SW 1271 (cell line): ENCODE measurements around the gene C10orf88.

Source experiments
- DNase-seq, 2 experiments: peaks; one replicate each; lab custom pipeline; 2025; lab: John Stamatoyannopoulos, UW

Gene C10orf88, protein sequence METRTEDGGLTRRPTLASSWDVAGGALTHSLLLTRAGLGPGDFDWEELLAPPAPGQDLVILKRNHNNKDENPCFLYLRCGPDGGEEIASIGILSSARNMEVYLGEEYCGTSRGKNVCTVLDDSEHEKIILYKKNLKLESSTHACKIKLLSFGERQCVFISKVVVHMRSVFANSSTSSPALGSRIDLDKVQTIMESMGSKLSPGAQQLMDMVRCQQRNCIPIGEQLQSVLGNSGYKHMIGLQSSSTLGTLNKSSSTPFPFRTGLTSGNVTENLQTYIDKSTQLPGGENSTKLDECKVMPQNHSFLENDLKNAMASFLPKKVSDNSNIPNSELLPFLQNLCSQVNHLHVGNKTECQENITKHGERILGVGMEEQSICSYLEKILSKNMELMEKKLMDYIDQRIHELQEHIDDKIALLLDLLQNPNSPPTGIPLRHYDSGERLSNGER

DNA sequence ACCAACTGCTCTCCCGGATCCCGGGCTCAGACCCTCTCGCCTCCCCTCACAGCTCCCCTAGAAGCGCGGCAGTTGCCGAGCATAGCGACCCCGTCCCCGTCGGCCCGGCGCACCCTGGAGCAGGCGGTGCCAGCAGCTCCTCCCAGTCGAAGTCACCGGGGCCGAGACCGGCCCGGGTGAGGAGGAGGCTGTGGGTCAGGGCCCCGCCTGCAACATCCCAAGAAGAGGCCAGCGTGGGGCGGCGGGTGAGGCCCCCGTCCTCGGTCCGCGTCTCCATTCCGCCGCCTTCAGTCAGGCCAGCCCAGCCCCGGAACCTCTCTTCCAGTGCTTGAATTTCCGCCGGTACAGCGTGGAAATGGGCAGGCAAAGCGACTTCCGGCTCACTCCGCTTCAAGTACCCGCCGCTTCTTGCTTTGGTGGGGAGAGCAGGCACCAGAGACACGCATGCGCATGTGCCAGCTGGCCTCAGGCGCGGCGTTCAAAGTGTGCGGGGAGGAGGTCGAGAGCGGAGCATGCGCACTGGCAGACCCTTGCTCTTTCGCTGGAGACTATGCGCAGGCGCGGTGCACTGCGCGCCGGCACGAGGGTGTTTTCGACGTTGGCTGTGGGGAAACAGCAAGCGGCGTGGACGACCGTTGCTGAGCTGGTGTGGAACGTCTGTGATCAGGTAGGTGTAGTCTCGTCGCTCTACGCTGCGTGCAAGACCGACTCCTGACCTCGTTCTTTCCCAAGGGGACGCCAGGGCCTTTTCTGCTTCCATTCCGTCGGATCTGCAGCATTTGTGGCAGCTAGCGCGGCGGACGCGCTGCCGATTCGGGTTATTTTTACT lies at the start of gene C10orf88:
TSS of gene C10orf88 (minus strand) at position 326 of the 829 bp plus-strand sequence. CDS start at position 277, 49 bp downstream.
- peak; percentile 86 to 95 for DNase-seq

DNA sequence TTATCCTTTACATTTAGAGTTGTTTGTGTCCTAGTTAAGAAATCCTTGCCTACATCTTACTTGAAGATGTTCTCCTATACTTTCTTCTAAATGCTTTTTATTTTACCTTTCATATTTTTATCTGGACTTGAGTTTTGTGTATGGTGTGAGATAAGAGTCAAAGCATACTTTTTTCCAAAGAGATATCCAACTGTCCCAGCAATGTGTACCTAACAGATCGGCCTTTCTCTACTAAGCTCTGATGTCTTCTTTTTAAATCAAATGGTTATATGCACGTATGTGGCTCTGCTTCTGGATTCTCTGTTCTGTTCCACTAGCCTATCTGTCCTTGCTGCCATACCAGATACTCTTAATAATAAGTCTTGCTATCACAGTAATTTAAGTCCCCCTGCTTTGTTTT lies 47.3 kb upstream of the C10orf88 start:
- no peak for DNase-seq

DNA sequence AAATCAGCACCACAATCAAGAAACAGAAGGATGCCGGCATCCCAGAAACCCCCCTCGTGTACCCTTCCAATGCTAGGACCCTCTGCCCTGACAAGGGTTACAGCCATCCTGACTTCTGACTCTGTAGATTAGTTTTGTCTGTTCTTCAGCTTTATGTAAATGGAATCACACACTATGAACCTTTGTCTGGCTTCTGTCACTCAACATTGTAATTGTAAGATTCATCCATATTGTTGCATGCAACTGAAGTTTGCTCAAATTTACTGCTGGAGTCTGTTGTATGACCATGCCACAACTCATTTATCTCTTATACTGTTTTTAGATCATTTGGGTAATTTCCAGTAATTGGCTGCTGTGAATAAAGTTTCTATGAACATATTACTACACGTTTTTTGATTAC lies 46.1 kb upstream of the C10orf88 start:
- DNase-seq = no peak

DNA sequence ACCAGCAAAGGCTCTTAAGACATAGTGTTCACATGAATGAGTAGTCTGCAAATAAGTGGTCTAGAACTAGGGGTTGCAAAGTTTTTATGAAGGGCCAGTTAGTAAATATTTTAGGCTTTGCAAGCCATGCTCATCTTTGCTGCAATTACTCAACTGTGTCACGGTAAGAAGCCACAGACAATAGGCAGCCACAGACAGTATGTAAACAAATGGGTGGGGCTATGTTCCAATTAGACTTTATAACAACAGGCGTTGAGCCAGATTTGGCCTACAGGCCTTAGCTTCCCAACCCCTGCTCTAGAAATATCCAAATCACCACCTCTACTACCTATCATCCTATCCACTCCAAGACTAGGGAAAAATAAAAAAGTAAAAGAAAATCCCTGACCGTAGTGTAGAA lies 45.3 kb upstream of the C10orf88 start:
- DNase-seq = no peak

DNA sequence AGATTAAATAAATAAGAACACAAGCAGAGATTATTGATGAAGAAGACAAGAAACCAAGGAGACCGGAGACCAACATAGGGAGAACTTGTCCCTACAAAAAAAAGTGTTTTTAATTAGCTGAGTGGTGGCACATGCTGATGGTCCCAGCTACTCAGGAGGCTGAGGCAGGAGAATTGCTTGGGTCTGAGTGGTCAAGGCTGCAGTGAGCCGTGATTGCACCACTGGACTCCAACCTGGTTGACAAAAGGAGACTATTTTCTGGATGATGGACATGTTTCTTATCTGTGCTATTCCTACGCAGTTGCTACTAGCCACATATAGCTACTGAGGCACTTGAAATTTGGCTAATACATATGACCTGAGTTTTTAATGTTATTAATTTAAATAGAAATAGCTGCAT lies 44.9 kb upstream of the C10orf88 start:
- no peak for DNase-seq

DNA sequence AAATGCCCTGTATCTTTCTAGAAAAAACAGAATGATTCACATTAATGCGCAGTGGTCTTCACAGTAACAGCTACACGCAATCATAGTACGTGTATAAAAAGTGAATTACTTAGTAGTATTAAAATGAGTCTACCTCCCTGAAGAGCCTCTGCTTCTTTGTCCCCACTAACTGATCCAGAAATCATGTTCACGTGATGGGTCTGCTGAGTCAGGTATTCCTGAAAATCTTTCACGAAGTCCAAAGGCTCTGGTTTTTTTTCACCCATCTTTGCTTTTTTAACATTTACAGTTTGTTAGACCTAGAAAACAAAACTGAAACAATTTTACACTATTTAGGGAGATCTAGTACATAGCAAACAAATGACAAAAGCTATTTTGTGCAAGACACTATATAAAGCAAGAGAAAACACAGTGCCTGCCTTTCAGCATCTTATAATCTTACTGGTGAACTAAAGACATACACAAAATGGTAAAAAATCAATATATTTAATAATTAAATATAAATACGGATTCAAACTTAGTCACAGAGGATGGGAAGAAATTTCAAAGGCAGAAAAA lies 44.4 kb upstream of the C10orf88 start:
- DNase-seq = no peak

DNA sequence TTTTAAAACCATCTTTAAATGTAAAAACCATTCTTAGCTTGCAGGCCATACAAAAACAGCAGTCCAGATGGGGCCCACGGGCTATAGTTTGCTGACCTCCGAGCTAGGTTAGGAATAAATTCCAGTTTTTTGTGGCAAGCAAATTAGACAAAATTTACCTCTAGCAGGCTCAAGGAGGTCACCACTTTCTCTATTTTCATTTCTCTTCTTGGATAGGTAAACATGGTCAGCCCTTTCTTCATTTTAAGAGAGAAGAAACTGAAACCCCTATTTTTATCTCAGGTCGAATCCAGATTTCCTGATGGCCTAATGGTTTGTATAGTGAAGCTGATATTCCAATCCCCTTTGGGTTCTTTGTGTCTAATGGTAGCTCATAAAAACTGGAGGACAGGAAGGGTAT lies 43.8 kb upstream of the C10orf88 start:
- DNase-seq = no peak

DNA sequence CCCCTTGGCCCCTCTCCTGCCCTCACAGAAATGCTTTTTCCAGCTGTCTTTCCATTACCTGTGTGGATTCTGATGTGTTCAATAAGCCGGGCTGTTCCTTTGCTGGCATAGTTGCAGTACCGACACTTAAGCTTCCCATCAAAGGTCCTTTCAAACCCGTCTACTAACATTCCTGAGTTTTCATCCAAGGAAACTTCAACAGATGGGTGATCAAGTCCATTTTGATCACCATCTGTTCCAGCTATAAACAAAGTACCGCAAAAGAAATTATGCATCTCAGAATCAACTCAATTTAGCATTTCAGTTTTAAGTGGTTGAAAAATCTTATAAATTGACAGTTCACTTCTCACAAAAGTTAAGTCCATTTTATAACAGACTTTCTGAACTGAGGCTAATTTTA lies 41.9 kb upstream of the C10orf88 start:
- no peak for DNase-seq

DNA sequence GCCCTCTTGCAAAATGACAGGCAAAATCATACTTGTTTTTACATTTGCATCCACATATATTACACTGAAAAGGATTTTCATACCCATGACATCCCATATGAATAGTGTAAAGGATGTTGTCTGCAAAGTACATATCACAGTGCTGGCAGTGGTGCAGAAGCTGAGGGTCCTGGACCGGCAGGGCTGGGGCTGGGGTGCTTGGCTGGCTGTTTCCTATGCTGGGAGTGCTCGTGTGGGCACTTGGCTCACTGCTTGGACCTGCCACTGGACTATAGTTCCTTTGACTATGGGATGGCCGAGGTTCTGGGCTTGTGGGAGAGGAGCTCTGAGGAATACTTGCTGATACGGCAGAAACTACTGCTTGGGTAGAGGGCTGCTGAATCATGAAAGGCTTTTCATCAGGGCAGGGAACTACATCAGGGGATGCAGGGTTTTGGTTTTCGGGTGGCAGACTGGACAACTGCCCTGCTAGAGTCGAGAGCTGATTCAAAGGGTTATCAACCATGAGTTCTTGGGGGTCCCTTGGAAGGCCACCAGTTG lies 39.8 kb upstream of the C10orf88 start:
- no peak for DNase-seq

DNA sequence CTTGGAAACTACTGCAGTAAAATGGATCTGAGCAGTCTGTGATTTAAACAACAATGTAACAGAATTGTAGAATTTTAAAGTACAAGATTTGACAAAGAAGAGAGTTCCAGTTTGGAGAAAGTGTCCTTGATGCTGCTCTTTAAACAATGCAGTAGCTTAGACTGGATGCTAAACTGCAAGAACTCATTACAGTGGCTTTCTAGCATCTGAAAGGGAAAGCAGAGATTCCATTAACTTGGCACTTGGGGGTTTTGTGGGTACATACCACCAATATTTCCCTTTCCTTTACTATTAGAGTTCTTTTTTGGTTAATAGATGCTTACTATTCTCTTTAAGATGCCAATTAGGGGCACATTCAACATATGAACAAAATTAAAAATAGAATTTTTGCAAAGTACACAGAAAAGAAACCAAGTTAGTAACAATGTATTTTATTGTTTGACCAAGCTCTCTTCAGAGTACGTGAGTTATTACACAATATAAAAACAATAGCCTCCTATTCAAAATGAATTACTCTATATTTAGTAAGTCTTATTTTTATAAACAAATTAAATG lies 38.1 kb upstream of the C10orf88 start:
- DNase-seq = no peak

DNA sequence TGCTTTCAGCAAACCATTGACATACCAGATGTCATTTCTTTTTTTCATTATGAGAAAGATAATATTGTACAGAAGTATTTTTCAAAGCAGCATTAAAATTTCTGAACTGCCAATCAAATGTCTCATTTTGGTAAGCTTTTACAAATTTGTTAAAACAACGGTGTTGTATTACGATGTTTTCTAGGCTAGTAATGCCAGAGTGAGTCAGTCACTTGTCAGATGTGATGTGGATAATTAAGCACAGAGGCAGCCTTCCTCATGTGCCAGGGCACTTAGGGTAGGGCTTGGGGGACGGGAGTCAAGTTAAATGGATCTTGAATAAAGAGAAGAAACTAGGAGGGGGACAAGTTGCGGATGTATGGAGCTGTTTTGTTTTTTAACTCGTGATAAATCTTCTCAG lies 36.3 kb upstream of the C10orf88 start:
- DNase-seq = no peak

DNA sequence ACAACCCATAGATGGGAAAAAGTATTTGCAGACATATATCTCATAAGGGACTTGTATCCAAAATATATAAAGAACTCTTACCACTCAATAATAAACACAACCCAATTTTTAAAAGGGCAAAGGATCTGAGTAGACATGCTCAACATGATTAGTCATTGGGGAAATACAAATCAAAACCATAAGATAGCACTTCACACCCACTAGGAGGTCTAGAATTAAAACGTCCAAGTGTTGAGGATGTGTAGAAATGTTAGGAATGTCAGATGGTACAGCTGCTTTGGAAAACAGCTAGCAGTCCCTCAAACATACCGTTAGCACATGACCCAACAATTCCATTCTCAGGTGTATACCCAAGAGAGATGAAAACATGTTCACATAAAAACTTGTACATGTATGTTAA lies 34.5 kb upstream of the C10orf88 start:
- DNase-seq = no peak

DNA sequence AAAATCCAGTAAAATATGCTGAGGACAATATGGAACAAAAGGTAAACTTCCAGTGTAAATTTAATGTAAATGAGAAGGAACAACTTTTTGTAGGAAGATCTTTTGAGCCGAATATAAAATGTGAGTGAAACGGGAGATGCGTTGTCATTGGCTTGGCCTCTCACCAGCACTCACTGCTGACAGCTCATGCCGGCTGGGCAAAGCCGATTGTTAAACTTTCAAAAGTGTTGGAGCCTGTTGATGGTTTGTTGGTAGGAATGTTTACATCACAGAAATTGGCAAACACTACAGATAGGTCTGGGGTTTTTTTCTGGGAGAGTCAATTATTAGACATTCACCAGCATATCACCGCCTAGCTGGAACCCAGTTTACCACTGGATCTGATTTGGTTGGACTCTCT lies 32.3 kb upstream of the C10orf88 start:
- DNase-seq = no peak

DNA sequence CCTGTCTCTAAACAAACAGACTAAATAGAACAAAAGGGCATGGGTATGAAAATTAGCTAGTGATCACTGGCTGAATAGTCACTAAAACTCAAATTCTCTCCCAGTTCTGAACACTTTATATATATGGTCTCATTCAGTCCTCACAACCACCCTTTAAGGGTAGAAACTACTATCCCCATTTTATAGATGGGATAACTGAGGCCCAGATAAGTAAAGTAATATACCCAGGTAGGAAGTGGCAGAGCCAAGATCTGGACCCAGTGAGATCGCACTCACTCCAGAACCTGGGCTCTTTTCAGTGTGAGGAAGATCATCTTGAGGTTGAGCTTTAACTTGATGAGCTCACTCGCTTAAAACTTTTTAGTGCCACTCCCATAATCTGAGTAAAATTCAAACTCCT lies 30.7 kb upstream of the C10orf88 start:
- DNase-seq = no peak

DNA sequence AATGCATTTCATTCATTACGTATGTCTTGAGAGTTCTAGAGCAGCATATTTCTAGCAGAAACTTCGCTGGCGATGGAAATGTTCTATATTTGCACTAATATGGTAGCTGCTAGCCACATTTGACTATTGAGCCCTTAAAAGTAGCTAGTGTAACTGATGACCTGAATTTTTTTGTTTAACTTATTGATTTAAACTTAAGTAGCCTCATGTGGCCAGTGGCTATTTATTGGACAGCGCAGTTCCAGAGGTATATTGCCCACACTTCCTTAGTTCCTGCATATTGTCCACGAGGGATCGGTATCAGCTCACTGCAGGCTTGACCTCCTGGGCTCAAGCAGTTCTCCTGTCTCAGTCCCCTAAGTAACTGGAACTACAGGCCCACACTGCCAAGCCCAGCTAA lies 29.9 kb upstream of the C10orf88 start:
- no peak for DNase-seq

DNA sequence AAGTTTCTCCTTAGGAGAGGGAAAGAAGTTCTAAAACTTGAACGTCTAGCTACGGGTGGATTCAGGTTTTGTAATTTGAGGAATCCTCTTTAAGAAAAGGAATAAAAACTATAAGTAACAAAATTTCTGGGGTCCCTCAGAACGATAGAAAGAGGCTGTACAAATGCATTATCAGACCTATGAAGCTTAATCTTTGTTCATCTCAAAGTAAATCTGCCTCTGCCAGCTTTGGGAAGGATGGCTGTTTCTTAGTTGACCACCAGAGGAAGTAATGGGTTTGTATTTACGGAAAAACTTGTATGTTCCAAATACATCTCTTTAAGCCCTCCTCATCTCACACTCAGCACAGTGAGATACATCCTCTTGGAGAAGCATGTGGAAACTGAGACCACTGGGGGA lies 27.0 kb upstream of the C10orf88 start:
- peak in 1 of 2 experiments; percentile 48 for DNase-seq

DNA sequence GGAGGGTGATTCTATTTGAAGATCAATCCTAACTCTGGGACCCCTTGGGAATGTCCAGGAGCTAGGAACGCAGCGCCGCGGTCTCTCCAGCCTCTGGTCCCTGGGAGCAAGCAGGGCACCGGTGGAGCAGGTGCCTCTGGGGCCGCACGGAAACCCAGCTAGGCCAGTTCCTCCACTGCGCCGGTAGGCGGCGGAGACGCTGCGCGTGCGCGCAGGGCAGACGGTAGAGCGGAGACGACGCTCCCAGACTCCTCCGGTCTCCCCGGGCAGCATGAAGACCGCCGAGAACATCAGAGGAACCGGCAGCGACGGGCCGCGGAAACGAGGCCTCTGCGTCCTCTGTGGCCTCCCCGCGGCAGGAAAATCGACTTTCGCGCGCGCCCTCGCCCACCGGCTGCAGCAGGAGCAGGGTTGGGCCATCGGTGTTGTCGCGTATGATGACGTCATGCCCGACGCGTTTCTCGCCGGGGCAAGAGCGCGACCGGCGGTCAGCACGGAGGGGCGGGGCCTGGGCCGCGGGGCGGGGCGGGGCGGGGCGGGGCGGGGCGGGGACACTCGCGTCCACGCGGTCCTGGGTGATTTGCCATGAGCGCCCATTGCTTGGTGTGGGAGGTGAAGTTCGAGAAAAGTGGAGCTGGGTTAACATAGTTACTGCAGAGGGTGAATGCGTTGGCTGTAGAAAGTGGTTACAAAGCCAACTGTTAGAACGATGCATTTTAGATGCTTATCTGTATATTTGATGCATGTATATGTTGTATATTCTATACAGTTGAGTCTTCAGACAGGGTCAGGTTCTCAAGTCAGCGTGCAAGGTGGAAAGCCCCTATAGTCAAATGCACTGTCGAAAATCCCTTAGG lies 26.4 kb upstream of the C10orf88 start, which contains the start of gene PSTK:
TSS of gene PSTK (plus strand) at position 193 of the 857 bp plus-strand sequence. CDS start at position 272, 79 bp downstream.
- DNase-seq = peak; percentile 26 to 77

DNA sequence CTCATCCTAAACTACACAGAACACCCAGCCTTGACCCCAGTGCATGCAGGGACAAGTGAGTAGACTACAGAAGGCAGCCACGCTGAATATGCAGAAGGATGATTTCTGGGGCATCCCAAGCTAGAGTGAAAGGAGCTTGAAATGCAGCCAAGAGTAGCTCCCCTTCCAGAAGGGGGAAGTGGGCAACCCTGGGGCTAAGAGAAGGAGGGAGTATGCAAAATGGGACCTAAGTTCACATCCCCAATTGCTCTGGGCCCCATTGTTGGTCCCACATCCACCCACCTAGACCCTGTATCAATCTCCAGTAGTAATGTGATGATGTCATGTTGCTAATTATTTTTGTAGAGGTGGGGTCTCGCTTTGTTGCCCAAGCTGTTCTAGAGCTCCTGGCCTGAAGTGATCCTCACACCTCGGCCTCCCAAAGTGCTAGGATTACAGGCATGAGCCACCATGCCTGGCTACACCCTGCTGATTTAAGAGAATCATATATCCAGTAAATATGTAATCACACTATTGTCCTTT lies 20.6 kb upstream of the C10orf88 start:
- DNase-seq = no peak

DNA sequence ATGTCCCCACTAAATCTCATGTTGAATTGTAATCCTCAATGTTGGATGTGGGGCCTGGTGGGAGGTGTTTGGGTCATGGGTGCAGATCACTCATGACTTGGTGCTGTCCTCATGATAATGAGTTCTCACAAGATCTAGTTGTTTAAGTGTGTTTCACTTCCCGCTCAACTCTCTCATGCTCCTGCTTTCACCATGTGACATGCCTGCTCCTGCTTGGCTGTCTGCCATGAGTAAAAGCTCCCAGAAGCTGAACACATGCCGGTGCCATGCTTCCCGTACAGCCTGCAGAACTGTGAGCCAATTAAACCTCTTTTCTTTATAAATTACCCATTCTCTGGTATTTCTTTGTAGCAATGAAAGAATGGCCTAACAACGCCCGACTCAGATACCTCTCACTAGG lies 20.0 kb upstream of the C10orf88 start:
- no peak for DNase-seq

DNA sequence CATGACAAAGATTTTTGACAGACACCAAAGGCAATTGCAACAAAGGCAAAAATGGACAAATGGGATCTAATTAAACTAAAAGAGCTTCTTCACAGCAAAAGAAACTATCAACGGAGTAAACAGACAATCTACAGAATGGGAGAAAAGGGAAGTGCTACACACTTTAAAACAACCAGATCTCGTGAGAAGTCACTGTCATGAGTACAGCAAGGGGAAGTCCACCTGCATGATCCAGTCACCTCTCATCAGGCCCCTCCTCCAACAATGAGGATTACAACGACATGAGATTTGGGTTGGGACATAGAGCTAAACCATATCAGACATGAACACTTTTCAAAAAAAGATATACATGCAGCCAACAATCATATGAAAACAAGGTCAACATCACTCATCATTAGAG lies 14.7 kb upstream of the C10orf88 start:
- DNase-seq = no peak

DNA sequence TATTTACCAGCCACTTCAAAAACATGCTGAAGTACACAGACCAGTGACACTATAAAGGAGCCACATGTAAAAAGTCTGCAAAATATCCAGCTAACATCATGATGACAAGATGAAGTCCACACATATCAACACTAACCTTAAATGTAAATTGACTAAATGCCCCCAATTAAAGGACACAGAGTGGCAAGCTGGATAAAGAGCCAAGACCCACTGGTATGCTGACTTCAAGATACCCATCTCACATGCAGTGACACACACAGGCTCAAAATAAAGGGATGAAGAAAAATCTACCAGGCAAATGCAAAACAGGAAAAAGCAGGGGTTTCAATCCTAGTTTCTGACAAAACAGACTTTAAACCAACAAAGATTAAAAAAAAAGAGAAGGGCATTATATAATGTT lies 12.9 kb upstream of the C10orf88 start:
- DNase-seq = no peak
